GM23338 (cell line): ENCODE measurements around the gene RTL1. TPM values are rescaled to one million over a fixed set of nuclear protein-coding genes. Genes with fewer than 3 reads are reported as not detected.

Experiments used
- ATAC-seq: fragments of 200-7000 bp; cut with Tn5 transposase; 3 replicates; pipeline ENCODE4 v1.9.1; 2020
- DNase-seq: peaks from one replicate; pipeline ENCODE4 v3.0.0-alpha.2; 2015; ENCODE audit warnings: low spot score
- H2AFZ ChIP-seq: fragments of 200-600 bp; sonication (generic); 2 replicates; pipeline ENCODE4 v1.8.0; 2016; ENCODE audit warnings: antibody characterized with exemption, mild to moderate bottlenecking, moderate library complexity
- H3F3A ChIP-seq: fragments of 200-600 bp; sonication (generic); replicated peaks from 2 replicates; pipeline ENCODE4 v1.8.0; 2017; ENCODE audit warnings: antibody characterized with exemption, mixed run types, low read depth
- H3K27ac ChIP-seq: fragments of 200-600 bp; sonication (generic); 2 replicates; pipeline ENCODE4 v1.6.1; 2016; ENCODE audit warnings: low read depth
- H3K27me3 ChIP-seq: fragments of 200-600 bp; sonication (generic); 2 replicates; pipeline ENCODE4 v1.8.0; 2016; ENCODE audit warnings: mild to moderate bottlenecking, mixed run types, moderate library complexity; ENCODE audit not compliant: insufficient read depth
- H3K36me3 ChIP-seq: fragments of 200-600 bp; sonication (generic); 2 replicates; pipeline ENCODE4 v1.8.0; 2016; ENCODE audit warnings: mild to moderate bottlenecking; ENCODE audit not compliant: insufficient read depth
- H3K4me1 ChIP-seq: fragments of 200-600 bp; sonication (generic); 2 replicates; pipeline ENCODE4 v1.8.0; 2016; ENCODE audit warnings: mild to moderate bottlenecking, moderate library complexity; ENCODE audit not compliant: insufficient read depth
- H3K4me2 ChIP-seq: fragments of 200-600 bp; sonication (generic); 2 replicates; pipeline ENCODE4 v1.7.1; 2017; ENCODE audit warnings: mixed run types
- H3K4me3 ChIP-seq: fragments of 200-600 bp; sonication (generic); 2 replicates; pipeline ENCODE4 v1.6.1; 2016; ENCODE audit warnings: mixed run types
- H3K79me2 ChIP-seq: fragments of 200-600 bp; sonication (generic); replicated peaks from 2 replicates; pipeline ENCODE4 v1.8.0; 2017; ENCODE audit warnings: mild to moderate bottlenecking; ENCODE audit not compliant: insufficient read depth
- H3K9me2 ChIP-seq: fragments of 200-600 bp; sonication (generic); 2 replicates; pipeline ENCODE4 v1.8.0; 2017; ENCODE audit not compliant: insufficient read depth
- H4K20me1 ChIP-seq: fragments of 200-600 bp; sonication (generic); replicated peaks from 2 replicates; pipeline ENCODE4 v1.8.0; 2017; ENCODE audit warnings: mild to moderate bottlenecking; ENCODE audit not compliant: insufficient read depth
- H3K27ac Mint-ChIP-seq: 2 replicates; pipeline ENCODE4 v1.8.0; 2020; ENCODE audit warnings: inconsistent platforms, mild to moderate bottlenecking, moderate library complexity, mixed read lengths
- H3K27me3 Mint-ChIP-seq: 3 replicates; pipeline ENCODE4 v1.8.0; 2022; ENCODE audit warnings: low read depth, mild to moderate bottlenecking, moderate library complexity, mixed read lengths, inconsistent platforms; ENCODE audit not compliant: insufficient read depth, poor library complexity
- H3K36me3 Mint-ChIP-seq: 3 replicates; pipeline ENCODE4 v1.8.0; 2021; ENCODE audit warnings: low read depth, mild to moderate bottlenecking, inconsistent platforms, moderate library complexity, mixed read lengths
- H3K4me1 Mint-ChIP-seq: 3 replicates; pipeline ENCODE4 v1.8.0; 2020; ENCODE audit warnings: mild to moderate bottlenecking, inconsistent platforms, mixed read lengths
- H3K4me3 Mint-ChIP-seq: 3 replicates; pipeline ENCODE4 v1.8.0; 2021; ENCODE audit warnings: moderate library complexity, mild to moderate bottlenecking, inconsistent platforms, mixed read lengths
- H3K9me3 Mint-ChIP-seq: 3 replicates; pipeline ENCODE4 v1.8.0; 2020; ENCODE audit warnings: moderate library complexity, mild to moderate bottlenecking, inconsistent platforms, mixed read lengths
- CREB1 ChIP-seq: fragments of 250-450 bp; sonication (Bioruptor Pico); IDR thresholded peaks from 2 replicates; pipeline ENCODE4 v1.5.0; 2020; ENCODE audit warnings: low read depth, mild to moderate bottlenecking, moderate library complexity
- CTCF ChIP-seq, 2 experiments: fragments of 200-600 bp in 1 of 2; sonication (generic) in 1 of 2; conservative IDR thresholded peaks; 2 replicates each; pipeline versions ENCODE4 v1.5.1 to v1.6.1; 2016 to 2017; ENCODE audit warnings: antibody characterized with exemption in 2 of 2, low read depth in 2 of 2, mild to moderate bottlenecking in 2 of 2, moderate library complexity in 1 of 2
- ETS1 ChIP-seq: IDR thresholded peaks from 2 replicates; pipeline ENCODE4 v1.6.1; 2016; ENCODE audit warnings: antibody characterized with exemption
- EZH2 ChIP-seq: fragments of 200-600 bp; sonication (generic); IDR thresholded peaks from one replicate; pipeline ENCODE4 v1.8.0; 2017; ENCODE audit warnings: antibody characterized with exemption, mild to moderate bottlenecking, low read depth; ENCODE audit not compliant: unreplicated experiment
- EZH2phosphoT487 ChIP-seq: fragments of 200-600 bp; sonication (generic); IDR thresholded peaks from one replicate; pipeline ENCODE4 v1.8.1; 2018; ENCODE audit warnings: antibody characterized with exemption; ENCODE audit not compliant: unreplicated experiment
- NANOG ChIP-seq: IDR thresholded peaks from 2 replicates; pipeline ENCODE4 v1.6.1; 2016; ENCODE audit warnings: antibody characterized with exemption, borderline replicate concordance
- REST ChIP-seq: IDR thresholded peaks from one replicate; pipeline ENCODE4 v1.6.1; 2018; ENCODE audit warnings: antibody characterized with exemption; ENCODE audit not compliant: unreplicated experiment
- polyA plus RNA-seq: library from polyadenylated mRNA; unstranded; fragments of >200 nt; fragmentation: Nextera tagmentation; extraction: Ambion mirVana; gene quantifications from 2 replicates; pipeline ENCODE4 v1.2.1, GENCODE V29; 2016
- total RNA-seq: library from RNA; depleted of rRNA; stranded (reverse); fragments of >200 nt; shearing (Covaris generic); gene quantifications from 2 replicates; pipeline ENCODE4 v1.2.3, GENCODE V29; 2014

RTL1 gene
- total and polyA plus RNA-seq, 2 experiments from 2014 or later = not detected

- TF ChIP-seq CTCF (conservative IDR thresholded peaks at IDR 0.05; ENCODE audit: low read depth in 2 of 2) = peak; percentile 73 to 91
Measured at GRCh38 chr14:100850841-100851585, 52.5 kb downstream of the RTL1 start (continued).

GRCh38 chr14:100849115-100849781 is 54.3 kb downstream of the RTL1 start:
- no peak for ATAC-seq
- Histone ChIP-seq H3K36me3 (no peaks in the 10 kb centered on the region), H3K27me3 (no peaks in the 10 kb centered on the region), H3K4me3 (no peak overlapping the region), H3K4me1 (no peaks in the 10 kb centered on the region), H3K79me2 (no peaks in the 10 kb centered on the region), H3K9me2 (no peaks in the 10 kb centered on the region), H3F3A (no peaks in the 10 kb centered on the region), H4K20me1 (no peaks in the 10 kb centered on the region), H2AFZ (no peak overlapping the region), H3K4me2 (no peak overlapping the region), H3K27ac (no peak overlapping the region)
- Mint-ChIP-seq H3K36me3 (no peaks in the 10 kb centered on the region), H3K27me3 (no peaks in the 10 kb centered on the region), H3K27ac (no peak overlapping the region), H3K4me3 (no peak overlapping the region), H3K9me3 (no peaks in the 10 kb centered on the region), H3K4me1 (no peaks in the 10 kb centered on the region; the same call in 2 of the 3 replicates)
- TF ChIP-seq ETS1 = no peak
- no peak for TF ChIP-seq CREB1 (CRISPR knock-in tag)
- TF ChIP-seq CTCF (conservative IDR thresholded peaks at IDR 0.05; ENCODE audit: low read depth in 2 of 2) = no peak
- no peak for TF ChIP-seq NANOG
- TF ChIP-seq REST = no peak
- TF ChIP-seq EZH2 = no peak
- TF ChIP-seq EZH2phosphoT487 = no peak
- no peak for DNase-seq
